GM21447 (cell line): ENCODE measurements around the gene PPIP5K1.
A peak's percentile ranks its signal among the peaks of the same experiment; 100 is the strongest.

Experiments
- ATAC-seq: cut with Tn5 transposase; IDR thresholded peaks from one replicate; pipeline ENCODE4 v1.9.1; 2021; ENCODE audit not compliant: unreplicated experiment

PPIP5K1 gene

DNA sequence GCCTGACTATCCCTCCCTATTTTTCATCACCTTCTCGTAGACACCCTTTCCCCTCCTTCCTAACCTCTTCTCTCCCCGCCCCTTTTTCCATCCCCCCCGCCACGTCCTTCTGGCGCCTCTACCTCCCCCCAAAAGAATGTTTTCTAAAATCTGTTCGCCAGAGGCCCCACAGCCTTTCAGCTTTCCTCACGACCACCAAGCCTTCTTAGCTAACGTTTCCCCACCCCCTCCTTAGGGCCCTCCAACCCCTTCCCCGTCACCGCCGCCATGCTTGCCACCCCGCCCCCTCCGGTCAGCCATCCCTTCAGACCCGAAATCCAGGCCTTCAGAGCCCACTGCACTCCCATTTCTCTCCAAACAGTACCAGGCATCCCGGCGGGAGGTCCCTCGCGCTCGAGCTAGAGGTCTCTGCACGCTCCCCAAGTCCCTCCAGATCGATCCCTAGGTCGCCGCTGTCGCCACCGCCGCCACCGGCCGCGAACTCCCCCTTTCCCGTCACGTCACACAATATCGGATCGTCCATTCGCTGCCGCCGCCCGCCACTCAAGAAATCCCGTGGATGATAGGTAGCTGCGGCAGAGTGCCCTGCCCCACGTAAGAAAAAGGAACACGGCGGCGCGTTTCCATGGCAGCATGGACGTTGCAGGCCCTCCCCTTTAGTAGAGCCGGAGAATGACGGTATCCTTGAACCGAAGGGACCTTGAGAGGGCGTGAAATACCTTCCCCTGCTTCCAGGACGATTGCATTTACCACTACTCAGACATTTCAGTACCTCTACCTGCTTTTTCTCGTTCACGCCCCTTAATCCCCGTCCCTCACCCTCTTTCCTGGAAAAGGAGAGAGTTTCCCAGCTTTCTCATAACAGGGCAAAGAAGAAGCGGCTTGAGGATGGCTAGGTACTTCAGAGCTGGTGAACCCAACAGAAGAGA is 97.1 kb downstream of the PPIP5K1 start, which contains the start of gene TP53BP1:
TSS of gene TP53BP1 (minus strand) at position 484 of the 929 bp plus-strand sequence. CDS start at position 371, 113 bp downstream.
- ATAC-seq, result peak; percentile 98

DNA sequence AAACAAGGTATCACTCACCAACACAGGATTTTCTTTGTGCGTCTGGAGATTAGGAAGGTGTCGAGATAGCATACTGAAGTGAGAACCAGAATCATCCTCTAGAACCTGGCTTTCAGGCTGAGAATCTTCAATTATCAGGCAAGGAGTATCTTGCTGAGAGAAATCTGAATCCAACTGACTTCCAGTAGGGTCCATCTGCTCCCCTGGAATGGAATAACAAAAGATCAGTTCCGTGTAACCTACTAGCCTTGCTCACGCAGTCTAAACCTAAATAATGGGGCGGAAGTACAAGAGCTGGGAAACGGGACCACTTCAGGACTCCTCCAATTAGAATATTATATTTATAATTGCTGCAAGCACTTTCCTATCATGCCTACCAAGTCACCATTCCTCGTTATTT is 97.7 kb downstream of the PPIP5K1 start:
- ATAC-seq, result no peak

DNA sequence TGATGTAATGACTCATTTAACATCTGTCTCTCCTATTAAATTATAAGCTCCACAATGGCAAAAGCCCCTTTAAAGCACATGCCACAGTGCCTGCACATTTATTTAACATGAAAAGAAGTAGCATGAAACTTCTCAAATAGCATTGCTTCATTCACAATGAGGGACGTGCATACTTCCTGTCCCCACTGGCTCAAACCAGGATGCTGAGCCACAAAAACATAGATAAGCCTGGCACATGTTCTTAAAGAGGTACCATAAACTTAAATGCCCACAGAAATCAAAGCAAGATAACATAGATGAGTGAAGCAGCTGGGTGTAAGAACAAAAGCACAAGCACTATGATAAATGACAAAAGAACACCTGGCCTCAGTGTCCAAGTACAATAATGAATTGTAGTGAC is 100.8 kb downstream of the PPIP5K1 start:
- no peak for ATAC-seq

DNA sequence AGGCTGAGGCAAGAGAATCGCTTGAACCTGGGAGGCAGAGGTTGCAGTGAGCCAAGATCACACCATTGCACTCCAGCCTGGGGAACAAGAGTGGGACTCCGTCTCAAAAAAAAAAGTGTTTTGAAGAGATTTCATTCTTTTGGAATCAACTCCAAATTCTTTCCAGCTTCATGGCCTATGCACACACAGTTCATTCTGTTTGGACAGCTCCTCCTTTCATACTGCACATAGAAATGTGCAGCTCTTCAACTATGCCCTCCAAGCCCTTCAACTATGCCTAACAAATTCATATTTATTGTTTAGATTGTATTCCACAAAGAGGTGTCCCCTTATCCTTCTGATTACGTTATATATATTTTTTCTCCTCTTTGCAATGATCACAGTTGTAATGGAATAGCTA is 101.2 kb downstream of the PPIP5K1 start:
- ATAC-seq, result no peak

DNA sequence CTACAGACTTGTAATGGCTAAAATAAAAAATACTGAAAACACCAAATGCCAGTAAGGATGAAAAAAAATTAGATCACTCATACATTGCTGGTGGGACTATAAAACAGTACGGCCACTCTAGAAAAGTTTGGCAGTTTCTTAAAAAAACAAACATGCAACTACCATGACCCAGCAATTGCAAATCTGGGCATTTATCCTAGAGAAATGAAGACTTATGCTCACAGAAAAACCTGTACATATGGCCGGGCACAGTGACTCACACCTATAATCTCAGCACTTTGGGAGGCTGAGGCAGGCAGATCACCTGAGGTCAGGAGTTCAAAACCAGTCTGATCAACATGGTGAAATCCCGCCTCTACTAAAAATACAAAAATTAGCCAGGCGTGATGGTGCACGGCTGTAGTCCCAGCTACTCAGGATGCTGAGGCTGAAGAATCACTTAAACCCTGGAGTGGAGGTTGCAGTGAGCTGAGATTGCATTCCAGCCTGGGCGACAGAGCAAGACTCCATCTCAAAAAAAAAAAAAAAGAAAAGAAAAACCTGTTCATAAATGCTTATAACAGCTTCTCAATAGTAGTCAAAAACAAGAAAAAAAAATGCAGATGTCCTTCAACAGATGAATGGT is 102.6 kb downstream of the PPIP5K1 start:
- no peak for ATAC-seq

DNA sequence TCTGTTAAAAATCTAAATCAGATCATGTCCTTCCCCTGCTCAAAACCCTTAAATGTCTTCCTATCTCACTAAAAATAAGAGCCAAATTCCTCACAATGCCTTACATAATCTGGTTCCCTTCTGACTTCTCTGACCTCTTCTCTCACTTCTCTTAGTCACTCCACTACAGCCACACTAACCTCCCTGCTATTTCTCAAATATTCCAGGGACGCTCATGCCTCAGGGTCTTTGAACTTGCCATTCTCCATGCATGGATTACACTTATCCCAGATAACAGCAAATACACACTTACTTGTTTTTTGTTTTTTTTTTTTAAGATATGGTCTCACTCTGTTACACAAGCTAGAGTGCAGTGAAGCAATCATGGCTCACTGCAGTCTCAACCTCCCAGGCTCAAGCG is 105.6 kb downstream of the PPIP5K1 start:
- no peak for ATAC-seq
